Activated CD4-positive, alpha-beta T cell treated with anti-CD3 and anti-CD28 coated beads for 1 hour (primary cell): ENCODE data around the gene RFESD.

Experiments used
- DNase-seq: peaks from one replicate; pipeline ENCODE4 v3.0.0-alpha.2; 2020

The RFESD gene

DNA sequence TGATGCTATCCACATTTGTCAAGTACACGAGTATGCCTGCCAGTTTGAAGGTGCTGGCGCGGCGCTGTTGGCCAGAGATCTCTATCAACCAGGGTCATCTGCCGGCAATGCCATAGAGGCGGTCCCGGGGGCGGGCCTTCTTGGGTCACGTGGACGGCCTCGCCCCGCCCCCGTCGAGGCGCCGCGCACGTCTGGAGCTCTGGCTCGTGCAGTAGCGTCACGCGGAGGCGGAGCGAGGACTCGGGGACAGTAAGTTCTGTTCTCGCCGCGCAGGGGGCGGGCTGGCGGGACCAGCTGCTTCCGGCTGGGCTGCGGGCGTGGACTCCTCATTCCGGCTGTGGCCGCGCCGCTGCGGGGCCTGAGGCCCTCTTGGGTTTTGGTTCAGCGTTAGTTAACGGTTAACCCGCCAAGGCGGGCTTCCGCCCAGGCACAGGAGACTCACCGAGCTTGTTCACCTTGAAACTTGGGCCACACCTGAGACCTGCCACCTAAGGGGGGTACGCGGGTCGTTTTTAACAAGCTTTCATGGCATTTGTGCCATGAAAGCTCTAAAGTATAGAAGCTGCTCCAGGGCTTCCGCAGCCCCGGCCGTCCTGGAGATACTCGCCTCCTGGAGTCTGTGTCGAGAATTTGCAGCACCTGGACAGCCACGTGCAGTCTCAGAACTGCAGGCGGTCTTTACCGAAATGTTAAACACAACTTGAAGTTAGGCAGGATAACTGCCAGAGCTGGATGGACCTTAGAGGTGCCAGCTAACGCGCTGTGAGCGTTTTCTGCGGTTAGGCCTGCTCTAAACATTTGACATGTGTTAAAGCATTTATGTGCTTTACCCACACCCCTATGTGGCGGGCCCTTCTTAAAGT is at the start of gene RFESD:
RFESD (plus strand) TSS at position 209 of the 863 bp plus-strand sequence. CDS start 5,495 bp downstream, outside the sequence.
- DNase-seq = peak; percentile 88

DNA sequence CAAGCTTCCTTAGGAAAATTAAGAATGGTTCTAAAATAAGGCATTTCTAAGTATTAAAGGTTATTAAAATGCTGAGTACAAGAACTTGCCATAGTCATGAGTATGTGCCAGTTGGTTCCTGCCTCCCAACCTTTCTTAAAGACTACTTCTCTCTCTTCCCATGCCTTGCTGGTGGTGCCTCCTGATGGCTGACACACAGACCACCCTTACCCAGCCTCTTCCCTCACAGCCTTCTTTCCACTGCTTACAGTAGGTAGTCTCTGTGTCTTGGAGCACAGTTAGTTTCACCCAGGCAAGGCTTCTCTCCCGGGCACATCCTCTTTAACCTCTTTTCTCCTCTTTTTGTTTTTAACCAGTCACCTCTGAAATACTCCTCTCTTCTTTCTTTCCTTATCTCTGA is 47.3 kb upstream of the RFESD start:
- DNase-seq = no peak

- no peak for DNase-seq
Measured at GRCh38 chr5:95600557-95600956, 46.0 kb upstream of the RFESD start.

GRCh38 chr5:95605786-95606185 is 40.8 kb upstream of the RFESD start:
- DNase-seq = no peak

GRCh38 chr5:95606419-95606818 is 40.2 kb upstream of the RFESD start:
- no peak for DNase-seq

DNA sequence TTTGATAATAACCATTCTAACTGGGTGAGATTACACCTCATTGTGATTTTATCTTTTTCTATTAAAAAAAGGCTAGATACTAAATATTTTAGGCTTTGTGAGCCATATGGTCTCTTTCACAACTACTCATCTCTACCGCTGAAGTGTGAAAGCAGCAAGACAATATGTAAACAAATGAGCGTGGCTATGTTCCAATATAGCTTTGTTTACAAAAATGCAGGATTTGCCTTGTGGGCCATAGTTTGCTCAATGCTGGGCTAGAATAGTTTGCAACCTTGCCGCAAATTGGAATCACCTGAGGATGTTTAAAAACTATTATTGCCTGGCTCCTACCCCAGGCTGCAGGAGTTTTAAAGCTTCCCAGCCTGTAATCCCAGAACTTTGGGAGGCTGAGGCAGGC is 36.9 kb upstream of the RFESD start:
- DNase-seq = no peak

DNA sequence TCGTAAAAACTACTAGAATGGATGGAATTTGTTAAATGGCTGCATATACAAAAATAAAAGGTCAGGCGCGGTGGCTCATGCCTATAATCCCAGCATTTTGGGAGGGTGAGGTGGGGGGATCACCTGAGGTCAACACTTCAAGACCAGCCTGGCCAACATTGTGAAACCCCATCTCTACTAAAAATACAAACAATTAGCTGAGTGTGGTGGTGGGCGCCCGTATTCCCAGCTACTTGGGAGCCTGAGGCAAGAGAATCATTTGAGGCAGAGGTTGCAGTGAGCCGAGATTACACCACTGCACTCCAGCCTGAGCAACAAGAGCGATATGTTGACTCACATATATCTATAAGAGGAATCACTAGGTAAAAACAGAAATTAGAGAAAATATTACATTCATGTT is 36.0 kb upstream of the RFESD start:
- DNase-seq = no peak

DNA sequence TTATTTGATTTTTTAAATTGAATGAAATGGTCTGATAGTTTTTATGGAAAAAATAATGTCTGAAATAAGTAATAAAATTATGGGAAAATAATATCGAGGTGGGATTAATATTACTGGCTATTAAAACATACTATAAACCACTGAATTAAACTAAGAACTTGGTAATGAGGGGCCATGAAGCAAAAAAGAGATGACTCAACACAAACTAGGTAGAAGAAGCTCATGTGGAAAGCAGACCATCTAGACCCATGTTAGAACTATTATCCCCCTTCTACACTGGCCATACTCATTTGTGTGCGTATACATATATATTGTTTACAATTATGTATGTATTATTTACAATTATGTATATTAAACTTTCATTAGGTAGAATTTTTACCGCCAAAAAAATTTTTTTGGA is 35.2 kb upstream of the RFESD start:
- DNase-seq = no peak

GRCh38 chr5:95613514-95613913 is 33.1 kb upstream of the RFESD start:
- DNase-seq = no peak

DNA sequence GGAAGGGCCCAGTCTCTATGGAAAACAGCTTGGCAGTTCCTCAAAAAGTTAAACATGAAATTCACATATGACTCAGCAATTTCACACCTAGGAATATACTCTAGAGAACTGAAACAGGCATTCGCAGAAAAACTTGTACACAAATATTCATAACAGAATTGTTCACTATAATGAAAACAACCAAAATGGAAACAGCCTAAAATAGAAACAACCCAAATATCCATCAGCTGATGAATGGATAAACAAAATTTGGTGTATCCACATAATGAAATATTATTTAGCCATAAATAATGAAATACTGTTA is 31.5 kb upstream of the RFESD start:
- no peak for DNase-seq

DNA sequence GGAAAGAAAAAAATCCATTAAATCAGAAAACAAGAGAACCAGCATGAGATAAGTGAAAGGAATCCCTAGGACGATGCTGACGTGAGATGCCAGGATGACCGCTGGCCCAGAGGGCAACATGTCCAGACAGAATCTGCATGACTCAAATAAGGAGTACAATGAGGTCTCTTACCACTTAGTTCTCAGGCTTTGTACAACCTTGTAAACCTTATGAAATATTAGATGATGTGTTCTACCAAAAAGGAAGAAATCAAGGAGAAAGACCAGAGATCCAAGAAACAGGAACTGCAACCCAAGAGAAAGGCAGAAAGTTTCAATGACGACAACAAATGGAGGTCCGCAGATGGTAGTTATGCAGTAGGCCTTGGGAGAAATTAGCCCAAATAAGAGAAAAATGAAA is 29.5 kb upstream of the RFESD start:
- no peak for DNase-seq

GRCh38 chr5:95619096-95619495 is 27.5 kb upstream of the RFESD start:
- no peak for DNase-seq

- DNase-seq = no peak
Measured at GRCh38 chr5:95619514-95620029, 27.0 kb upstream of the RFESD start.

GRCh38 chr5:95620030-95620869 is 26.3 kb upstream of the RFESD start, which contains the start of gene GPR150:
TSS of gene GPR150 (plus strand) at chr5:95620087. CDS start at chr5:95620276, 189 bp downstream.
- DNase-seq = peak; percentile 45

DNA sequence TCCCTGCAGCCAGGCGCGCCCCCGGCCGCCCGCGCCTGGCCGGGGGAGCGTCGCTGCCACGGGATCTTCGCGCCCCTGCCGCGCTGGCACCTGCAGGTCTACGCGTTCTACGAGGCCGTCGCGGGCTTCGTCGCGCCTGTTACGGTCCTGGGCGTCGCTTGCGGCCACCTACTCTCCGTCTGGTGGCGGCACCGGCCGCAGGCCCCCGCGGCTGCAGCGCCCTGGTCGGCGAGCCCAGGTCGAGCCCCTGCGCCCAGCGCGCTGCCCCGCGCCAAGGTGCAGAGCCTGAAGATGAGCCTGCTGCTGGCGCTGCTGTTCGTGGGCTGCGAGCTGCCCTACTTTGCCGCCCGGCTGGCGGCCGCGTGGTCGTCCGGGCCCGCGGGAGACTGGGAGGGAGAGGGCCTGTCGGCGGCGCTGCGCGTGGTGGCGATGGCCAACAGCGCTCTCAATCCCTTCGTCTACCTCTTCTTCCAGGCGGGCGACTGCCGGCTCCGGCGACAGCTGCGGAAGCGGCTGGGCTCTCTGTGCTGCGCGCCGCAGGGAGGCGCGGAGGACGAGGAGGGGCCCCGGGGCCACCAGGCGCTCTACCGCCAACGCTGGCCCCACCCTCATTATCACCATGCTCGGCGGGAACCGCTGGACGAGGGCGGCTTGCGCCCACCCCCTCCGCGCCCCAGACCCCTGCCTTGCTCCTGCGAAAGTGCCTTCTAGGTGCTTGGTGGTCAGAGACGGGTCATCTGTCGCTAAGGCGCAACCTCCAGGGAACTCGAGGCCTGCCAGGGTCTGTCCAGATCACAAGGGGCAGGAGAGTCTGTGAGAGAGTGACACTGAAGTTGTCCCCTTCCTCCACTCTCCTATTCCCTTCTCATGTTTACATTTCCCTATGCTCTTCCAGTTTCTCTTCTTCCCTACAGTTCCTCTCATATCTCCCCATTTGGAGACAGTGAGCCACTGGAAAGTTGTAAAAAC is 25.4 kb upstream of the RFESD start:
- peak; percentile 16 for DNase-seq

DNA sequence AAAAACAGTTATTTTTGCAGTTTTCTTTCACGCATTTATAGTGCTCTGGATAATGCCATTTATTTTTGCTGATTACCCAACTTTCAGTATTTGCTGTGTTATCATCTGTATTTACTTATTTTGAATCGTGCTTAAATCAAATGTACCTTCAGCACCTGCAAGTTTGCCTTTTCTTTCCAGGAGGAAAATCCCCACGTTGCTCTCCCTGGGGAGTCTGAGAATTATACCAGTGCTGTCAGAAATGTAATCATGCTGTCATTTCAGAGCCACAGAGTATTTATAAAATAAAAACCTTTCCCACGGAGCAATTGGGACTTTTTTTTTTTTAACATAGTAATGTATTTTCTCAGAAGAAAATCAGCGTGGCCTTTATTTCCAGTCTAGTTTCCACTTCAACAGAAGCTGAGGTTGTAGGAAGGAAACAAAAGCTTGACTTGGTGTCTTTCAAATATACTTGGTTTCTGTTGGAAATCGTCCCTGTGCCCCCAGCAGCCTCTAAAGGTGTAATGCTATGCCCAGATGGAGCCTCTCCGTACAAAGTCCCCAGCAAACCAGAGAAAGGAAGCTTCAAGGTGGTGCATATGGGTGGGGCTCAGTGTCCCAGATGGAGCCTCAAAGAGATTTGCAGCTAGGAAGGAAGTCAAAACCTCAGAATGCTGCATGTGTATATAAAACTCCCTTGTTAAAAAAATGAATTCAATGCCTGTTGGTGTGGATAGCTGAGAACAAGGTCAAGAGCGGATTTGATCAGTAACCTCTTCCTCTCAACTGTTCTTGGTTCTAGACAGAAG is 24.5 kb upstream of the RFESD start:
- DNase-seq = no peak

DNA sequence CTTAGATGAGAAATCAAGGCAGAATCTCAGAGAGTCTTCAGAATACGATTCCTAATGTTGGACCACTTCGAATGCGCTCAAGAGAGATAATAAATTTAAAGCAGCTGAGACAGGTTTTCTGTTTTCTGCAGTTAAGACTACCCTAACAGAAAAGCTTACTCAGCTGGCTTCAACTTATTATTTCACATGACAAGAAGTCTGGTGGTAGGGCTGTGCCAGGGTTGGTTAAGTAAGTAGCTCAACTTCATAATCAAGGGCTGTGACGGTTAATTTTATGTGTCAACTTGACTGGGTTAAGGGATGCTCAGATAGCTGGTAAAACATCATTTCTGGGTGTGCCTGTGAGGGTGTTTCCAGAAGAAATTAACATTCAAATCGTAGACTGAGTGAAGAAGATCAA is 22.9 kb upstream of the RFESD start:
- DNase-seq = no peak

- DNase-seq = no peak
Measured at GRCh38 chr5:95624368-95624767, 22.2 kb upstream of the RFESD start.

GRCh38 chr5:95626701-95627100 is 19.9 kb upstream of the RFESD start:
- no peak for DNase-seq

- DNase-seq = no peak
Measured at GRCh38 chr5:95627971-95628810, 18.4 kb upstream of the RFESD start.

DNA sequence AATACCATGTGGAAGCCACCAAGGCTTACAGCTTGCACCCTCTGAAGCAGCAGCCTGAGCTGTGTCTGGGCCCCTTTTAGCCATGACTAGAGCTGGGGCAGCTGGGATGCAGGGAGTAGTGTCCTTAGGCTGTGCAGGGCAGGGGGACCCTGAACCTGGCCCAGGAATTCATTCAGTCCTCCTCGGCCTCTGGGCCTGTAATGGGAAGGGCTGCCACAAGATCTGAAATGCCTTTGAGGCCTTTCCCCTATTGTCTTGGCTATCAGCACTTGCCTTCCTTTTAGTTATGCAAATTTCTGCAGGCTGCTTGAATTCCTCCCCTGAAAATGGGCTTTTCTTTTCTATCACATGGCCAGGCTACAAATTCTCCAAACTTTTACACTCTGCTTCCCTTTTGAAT is 17.6 kb upstream of the RFESD start:
- no peak for DNase-seq
